Mononuclear cell (primary cell): ENCODE measurements around the gene ASCL5. TPM values are rescaled to one million over a fixed set of nuclear protein-coding genes. Genes with fewer than 3 reads are reported as not detected.
A peak's percentile ranks its signal among the peaks of the same experiment; 100 is the strongest.

Source experiments
- H3K27me3 ChIP-seq: 2 replicates; pipeline ENCODE4 v1.6.0; 2011; ENCODE audit warnings: low read length, control low read depth; ENCODE audit not compliant: insufficient read depth
- H3K4me1 ChIP-seq: 2 replicates; pipeline ENCODE4 v1.5.1; 2011; ENCODE audit warnings: mild to moderate bottlenecking, low read length, control low read depth; ENCODE audit not compliant: insufficient read depth
- H3K4me3 ChIP-seq: 2 replicates; pipeline ENCODE4 v1.5.1; 2011; ENCODE audit warnings: mild to moderate bottlenecking, low read length, moderate library complexity
- H3K9me3 ChIP-seq: 2 replicates; pipeline ENCODE4 v1.5.1; 2011; ENCODE audit warnings: low read depth, mild to moderate bottlenecking, control low read depth, low read length
- total RNA-seq: library from RNA; depleted of rRNA; stranded (reverse); fragments of >200 nt; gene quantifications from one replicate; pipeline ENCODE4 v1.2.3, GENCODE V29; 2012

ASCL5 gene
- total RNA-seq, 1 donor = not detected

GRCh38 chr1:201128476-201128875 is 1.5 kb upstream of the ASCL5 start:
- H3K27me3 ChIP-seq = no peaks in the 10 kb centered on the region

GRCh38 chr1:201127755-201128455 is 921 bp upstream of the ASCL5 start:
- Histone ChIP-seq H3K4me3 (no peak overlapping the region), H3K9me3 (no peaks in the 10 kb centered on the region), H3K27me3 (no peaks in the 10 kb centered on the region), H3K4me1 (no peaks in the 10 kb centered on the region)

More at GRCh38 chr1:201128476-201128875, 1.5 kb upstream of the ASCL5 start:
- Histone ChIP-seq H3K4me1 (no peaks in the 10 kb centered on the region), H3K4me3 (no peak overlapping the region), H3K9me3 (no peaks in the 10 kb centered on the region)

GRCh38 chr1:201126463-201126831 is 537 bp downstream of the ASCL5 start:
- Histone ChIP-seq H3K4me3 (no peak overlapping the region), H3K4me1 (no peaks in the 10 kb centered on the region), H3K27me3 (no peaks in the 10 kb centered on the region), H3K9me3 (no peaks in the 10 kb centered on the region)

DNA sequence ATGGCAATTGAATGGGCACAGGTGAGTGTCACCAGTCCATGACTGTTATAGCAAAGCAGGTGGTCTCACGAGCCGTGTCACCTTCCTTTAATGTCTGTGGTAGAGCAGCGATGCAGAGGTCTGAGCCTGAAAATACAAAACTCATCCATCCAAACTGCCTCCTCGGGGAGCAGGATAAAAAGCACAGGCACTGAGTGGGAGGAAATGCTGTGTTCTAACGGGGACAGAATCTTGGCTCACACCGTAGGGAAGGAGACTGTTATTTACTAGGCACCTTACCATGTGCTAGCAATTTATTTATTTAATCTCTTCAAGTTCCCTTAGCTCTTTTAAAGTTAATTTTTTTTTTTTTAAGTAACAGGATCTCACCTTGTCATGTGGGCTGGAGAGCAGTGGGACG is 1.2 kb downstream of the ASCL5 start:
- Histone ChIP-seq H3K4me1 (no peaks in the 10 kb centered on the region), H3K9me3 (no peaks in the 10 kb centered on the region), H3K4me3 (no peak overlapping the region), H3K27me3 (no peaks in the 10 kb centered on the region)

- Histone ChIP-seq H3K27me3 (no peaks in the 10 kb centered on the region), H3K9me3 (no peaks in the 10 kb centered on the region), H3K4me1 (no peaks in the 10 kb centered on the region), H3K4me3 (no peak overlapping the region)
These were observed 2.0 kb downstream of the ASCL5 start for GRCh38 chr1:201125019-201125418.

GRCh38 chr1:201123866-201124265 is 3.1 kb downstream of the ASCL5 start:
- no peaks in the 10 kb centered on the region for H3K9me3 ChIP-seq
- H3K4me1 ChIP-seq = peaks cover 2% of the 10 kb centered on the region
- peaks cover 3% of the 10 kb centered on the region for H3K27me3 ChIP-seq
- no peak overlapping the region for H3K4me3 ChIP-seq

- no peaks in the 10 kb centered on the region for H3K9me3 ChIP-seq
- H3K4me3 ChIP-seq = no peak overlapping the region
- H3K27me3 ChIP-seq = peaks cover 3% of the 10 kb centered on the region
- peaks cover 2% of the 10 kb centered on the region for H3K4me1 ChIP-seq
These were observed 4.5 kb downstream of the ASCL5 start for GRCh38 chr1:201122321-201122957.

DNA sequence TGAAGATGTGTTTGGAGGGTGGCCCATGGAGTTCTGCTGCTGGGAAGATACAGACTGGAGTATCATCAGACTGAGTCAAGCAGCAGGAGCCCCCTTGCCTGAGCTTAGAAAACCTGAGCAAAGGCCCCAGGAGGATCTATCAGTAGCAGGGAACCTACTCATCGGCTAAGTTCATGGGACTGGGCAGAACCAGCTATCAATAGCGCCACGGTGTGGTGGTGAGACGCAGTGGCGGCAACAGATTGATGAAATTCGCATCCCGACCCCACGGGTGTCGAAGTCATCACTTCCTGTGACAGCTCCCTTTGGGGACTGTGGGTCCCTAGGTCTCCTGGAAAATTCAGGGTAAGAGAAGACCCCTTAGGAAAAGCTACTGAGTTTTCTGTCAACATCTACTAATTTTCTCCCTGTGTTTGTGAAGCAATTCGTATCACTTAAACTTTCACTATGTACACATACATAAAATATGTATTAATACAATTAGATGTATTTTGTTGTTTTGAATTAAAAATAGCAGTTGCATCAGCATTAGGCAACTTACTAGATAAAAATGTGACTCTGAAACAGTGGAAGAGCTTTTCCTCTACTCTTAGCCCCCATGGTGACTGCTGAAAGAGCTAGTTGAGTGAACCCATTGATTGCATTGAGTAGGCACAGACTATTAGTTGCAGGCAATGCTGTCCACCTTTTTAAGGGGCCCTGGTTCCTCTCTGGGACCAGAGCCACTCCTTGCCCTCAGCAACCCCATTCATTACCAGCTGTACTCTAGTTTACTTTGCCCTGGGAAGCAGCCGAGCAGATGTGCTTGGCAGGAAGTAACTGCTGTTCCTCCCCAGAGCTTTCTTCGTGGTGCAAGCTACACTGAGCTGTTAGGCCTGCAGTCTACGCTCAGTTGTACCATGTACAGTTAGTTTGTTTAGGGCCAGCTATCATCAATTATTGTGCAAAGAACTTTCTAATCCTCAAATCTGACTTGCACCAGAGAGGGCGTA is 7.5 kb downstream of the ASCL5 start:
- H3K4me1 ChIP-seq = peaks cover 3% of the 10 kb centered on the region
- H3K9me3 ChIP-seq = no peaks in the 10 kb centered on the region
- peaks cover 3% of the 10 kb centered on the region for H3K27me3 ChIP-seq
- no peak overlapping the region for H3K4me3 ChIP-seq

- Histone ChIP-seq H3K27me3 (peaks cover 3% of the 10 kb centered on the region), H3K4me1 (peaks cover 13% of the 10 kb centered on the region), H3K4me3 (no peak overlapping the region), H3K9me3 (no peaks in the 10 kb centered on the region)
These were observed 10.9 kb downstream of the ASCL5 start for GRCh38 chr1:201116091-201116490.

DNA sequence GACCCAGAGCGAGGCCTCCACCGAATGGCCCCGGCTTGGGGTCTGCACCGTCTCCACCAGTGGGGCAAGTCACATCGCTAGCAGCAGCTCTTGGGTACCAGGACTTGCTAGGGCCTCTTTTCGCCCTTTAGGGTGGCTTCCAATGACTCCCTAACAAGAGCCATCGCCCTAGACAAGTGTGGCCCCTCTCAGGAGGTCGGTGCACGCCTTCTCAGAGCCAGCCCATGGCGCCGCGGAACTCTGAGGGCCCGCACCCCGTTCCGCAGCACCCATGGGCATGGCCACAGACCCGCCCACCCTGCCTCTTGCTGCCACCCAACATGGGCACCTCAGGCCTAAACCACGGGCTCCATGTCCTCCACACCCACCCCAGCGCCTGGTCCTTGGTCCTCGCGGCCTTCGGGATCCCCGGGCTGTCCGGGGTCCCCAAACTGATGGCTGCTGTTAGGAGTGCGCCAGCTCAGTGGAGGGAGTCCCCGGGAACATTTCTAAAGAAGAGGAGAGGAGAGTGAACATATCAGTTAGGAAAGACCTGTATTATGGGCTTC is 11.5 kb downstream of the ASCL5 start:
- peaks cover 3% of the 10 kb centered on the region for H3K27me3 ChIP-seq
- no peaks in the 10 kb centered on the region for H3K9me3 ChIP-seq
- H3K4me3 ChIP-seq = no peak overlapping the region
- H3K4me1 ChIP-seq = peaks cover 13% of the 10 kb centered on the region

DNA sequence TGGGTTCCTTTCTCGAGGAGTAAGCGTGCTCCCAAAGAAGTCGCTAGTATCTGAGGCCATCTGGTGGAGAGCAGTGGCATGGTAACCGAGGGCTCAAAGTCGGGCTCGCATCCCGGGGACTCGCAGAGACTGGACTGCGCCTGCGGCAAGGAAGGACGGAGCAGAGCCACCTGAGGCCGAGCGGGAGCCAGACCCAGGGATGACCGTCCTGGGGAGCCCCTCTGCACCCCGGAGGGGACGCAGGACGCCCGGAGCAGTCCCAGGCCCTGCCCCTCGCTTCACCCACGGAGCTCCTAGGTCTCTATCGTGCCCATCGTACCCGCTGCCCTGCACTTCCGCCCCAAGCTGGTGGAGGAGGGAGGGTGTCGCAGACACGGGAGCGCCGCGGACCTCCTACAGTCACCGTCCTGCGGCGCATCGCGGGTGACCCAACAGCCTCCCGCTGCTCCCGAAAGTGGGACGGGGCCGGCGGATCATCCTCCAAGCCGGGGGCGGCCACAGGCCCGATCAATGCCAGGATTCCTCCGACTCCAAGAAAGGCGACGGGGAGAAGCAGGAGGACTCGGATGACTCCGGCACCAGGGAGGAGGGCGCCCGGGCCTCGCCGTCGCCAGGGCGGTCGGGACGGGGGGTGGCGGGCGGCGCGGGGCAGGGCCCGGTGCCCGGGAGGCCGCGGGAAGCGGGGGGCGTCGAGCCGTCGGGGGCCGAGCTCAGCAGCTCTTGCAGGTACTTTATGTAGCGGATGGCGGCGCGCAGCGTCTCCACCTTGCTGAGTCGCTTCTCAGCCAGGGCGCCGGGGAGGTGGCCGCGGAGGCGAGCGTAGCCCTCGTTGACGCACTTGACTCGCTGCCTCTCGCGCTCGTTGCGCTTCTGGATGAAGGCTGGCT is 12.5 kb downstream of the ASCL5 start:
- Histone ChIP-seq H3K4me3 (peak overlapping the region; percentile 43), H3K9me3 (no peaks in the 10 kb centered on the region), H3K27me3 (peaks cover 3% of the 10 kb centered on the region), H3K4me1 (peaks cover 10% of the 10 kb centered on the region)

DNA sequence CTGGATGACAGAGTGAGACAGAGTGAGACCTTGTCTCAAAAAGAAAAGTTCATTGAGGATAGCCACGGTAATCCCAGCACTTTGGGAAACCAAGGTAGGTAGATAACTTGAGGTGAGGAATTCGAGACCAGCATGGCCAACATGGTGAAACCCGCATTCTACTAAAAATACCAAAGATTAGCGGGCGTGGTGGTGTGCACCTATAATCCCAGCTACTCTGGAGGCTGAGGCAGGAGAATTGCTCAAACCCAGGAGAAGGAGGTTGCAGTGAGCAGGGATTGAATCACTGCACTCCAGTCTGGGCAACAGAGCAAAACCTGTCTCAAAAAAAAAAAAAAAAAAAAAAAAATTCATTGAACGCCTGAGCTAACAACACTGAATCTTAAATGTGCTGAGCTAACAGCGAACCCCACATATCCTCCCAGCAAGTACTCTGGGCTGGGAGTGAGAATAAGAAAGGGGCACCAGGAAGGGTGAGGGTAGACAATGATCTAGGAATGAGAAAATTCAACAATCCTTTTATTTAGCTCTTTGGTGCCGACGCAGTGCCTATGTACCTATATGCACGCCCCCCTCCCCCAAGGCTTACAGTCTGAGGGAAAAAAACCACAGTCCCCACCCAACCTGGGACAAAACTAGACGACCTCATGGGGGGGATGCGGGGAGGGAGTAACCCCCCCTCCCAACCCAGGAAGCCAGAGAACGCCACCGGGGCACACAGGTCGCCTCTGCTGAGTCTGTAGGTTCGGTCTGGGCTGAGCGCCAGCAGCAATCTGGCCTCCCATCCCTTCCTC is 13.3 kb downstream of the ASCL5 start:
- H3K4me3 ChIP-seq = peak overlapping the region; percentile 43
- H3K4me1 ChIP-seq = peaks cover 10% of the 10 kb centered on the region
- no peaks in the 10 kb centered on the region for H3K9me3 ChIP-seq
- no peaks in the 10 kb centered on the region for H3K27me3 ChIP-seq

DNA sequence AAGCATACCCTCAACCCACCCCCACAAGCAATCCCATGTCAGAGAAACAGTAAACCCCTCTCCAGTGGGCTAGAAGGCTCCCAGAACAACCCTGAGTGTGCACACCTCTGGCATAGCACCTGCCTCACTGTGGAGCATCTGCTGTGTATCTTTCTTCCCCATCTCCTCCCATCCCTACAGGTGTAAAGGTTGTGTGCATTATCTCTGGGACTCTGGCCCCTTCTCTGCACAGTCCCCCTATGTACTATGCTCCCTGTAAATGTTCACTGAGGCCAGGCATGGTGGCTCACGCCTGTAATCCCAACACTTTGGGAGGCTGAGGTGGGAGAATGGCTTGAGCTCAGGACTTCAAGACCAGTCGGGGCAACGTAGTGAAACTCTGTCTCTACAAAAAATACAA is 14.1 kb downstream of the ASCL5 start:
- peaks cover 10% of the 10 kb centered on the region for H3K4me1 ChIP-seq
- H3K9me3 ChIP-seq = no peaks in the 10 kb centered on the region
- H3K4me3 ChIP-seq = no peak overlapping the region
- H3K27me3 ChIP-seq = no peaks in the 10 kb centered on the region
